HEK293 (cell line): ENCODE data around the gene THYN1.

Source experiments
- KLF10 ChIP-seq: fragments of 450-650 bp; IDR thresholded peaks from 2 replicates; pipeline ENCODE4 v1.5.1; 2018; ENCODE audit warnings: missing biosample characterization, mild to moderate bottlenecking, missing genetic modification characterization
- MYNN ChIP-seq: fragments of 450-650 bp; formaldehyde crosslinking; IDR thresholded peaks from 2 replicates; pipeline ENCODE4 v1.5.1; 2016; ENCODE audit warnings: missing biosample characterization, missing genetic modification characterization, borderline replicate concordance
- REST ChIP-seq: fragments of 450-650 bp; formaldehyde crosslinking; IDR thresholded peaks from 2 replicates; pipeline ENCODE4 v1.5.1; 2016; ENCODE audit warnings: missing biosample characterization, missing genetic modification characterization
- ZNF10 ChIP-seq: fragments of 450-650 bp; formaldehyde crosslinking; IDR thresholded peaks from 2 replicates; pipeline ENCODE4 v1.5.1; 2017; ENCODE audit warnings: missing biosample characterization, missing genetic modification characterization
- ZNF311 ChIP-seq: fragments of 450-650 bp; formaldehyde crosslinking; IDR thresholded peaks from 2 replicates; pipeline ENCODE4 v1.5.1; 2017; ENCODE audit warnings: missing biosample characterization, missing genetic modification characterization, borderline replicate concordance
- ZNF530 ChIP-seq: fragments of 450-650 bp; formaldehyde crosslinking; IDR thresholded peaks from 2 replicates; pipeline ENCODE4 v1.5.1; 2016; ENCODE audit warnings: low read depth, missing biosample characterization, missing genetic modification characterization
- ZNF558 ChIP-seq: fragments of 450-650 bp; formaldehyde crosslinking; IDR thresholded peaks from 2 replicates; pipeline ENCODE4 v1.5.1; 2016; ENCODE audit warnings: missing biosample characterization, missing genetic modification characterization
- ZNF571 ChIP-seq: fragments of 450-650 bp; formaldehyde crosslinking; IDR thresholded peaks from 2 replicates; pipeline ENCODE4 v1.5.0; 2017; ENCODE audit warnings: missing biosample characterization, missing genetic modification characterization
- ZNF792 ChIP-seq: fragments of 450-650 bp; formaldehyde crosslinking; IDR thresholded peaks from 2 replicates; pipeline ENCODE4 v1.5.1; 2016; ENCODE audit warnings: missing biosample characterization, missing genetic modification characterization
- TF ChIP-seq, protein P1 (sequence below): fragments of 450-650 bp; formaldehyde crosslinking; IDR thresholded peaks from 2 replicates; pipeline ENCODE4 v1.5.1; 2016; ENCODE audit warnings: missing biosample characterization, missing genetic modification characterization
- TF ChIP-seq, protein P2 (sequence below): fragments of 450-650 bp; formaldehyde crosslinking; IDR thresholded peaks from 2 replicates; pipeline ENCODE4 v1.5.1; 2016; ENCODE audit warnings: missing biosample characterization, missing genetic modification characterization

- no peak for TF ChIP-seq ZNF792
- TF ChIP-seq ZNF530 (tag by site-specific recombination), result no peak
- TF ChIP-seq, protein P1, sequence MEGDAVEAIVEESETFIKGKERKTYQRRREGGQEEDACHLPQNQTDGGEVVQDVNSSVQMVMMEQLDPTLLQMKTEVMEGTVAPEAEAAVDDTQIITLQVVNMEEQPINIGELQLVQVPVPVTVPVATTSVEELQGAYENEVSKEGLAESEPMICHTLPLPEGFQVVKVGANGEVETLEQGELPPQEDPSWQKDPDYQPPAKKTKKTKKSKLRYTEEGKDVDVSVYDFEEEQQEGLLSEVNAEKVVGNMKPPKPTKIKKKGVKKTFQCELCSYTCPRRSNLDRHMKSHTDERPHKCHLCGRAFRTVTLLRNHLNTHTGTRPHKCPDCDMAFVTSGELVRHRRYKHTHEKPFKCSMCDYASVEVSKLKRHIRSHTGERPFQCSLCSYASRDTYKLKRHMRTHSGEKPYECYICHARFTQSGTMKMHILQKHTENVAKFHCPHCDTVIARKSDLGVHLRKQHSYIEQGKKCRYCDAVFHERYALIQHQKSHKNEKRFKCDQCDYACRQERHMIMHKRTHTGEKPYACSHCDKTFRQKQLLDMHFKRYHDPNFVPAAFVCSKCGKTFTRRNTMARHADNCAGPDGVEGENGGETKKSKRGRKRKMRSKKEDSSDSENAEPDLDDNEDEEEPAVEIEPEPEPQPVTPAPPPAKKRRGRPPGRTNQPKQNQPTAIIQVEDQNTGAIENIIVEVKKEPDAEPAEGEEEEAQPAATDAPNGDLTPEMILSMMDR, result no peak
- no peak for TF ChIP-seq MYNN (tag by site-specific recombination)
- TF ChIP-seq, protein P2, sequence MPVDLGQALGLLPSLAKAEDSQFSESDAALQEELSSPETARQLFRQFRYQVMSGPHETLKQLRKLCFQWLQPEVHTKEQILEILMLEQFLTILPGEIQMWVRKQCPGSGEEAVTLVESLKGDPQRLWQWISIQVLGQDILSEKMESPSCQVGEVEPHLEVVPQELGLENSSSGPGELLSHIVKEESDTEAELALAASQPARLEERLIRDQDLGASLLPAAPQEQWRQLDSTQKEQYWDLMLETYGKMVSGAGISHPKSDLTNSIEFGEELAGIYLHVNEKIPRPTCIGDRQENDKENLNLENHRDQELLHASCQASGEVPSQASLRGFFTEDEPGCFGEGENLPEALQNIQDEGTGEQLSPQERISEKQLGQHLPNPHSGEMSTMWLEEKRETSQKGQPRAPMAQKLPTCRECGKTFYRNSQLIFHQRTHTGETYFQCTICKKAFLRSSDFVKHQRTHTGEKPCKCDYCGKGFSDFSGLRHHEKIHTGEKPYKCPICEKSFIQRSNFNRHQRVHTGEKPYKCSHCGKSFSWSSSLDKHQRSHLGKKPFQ, result no peak
- no peak for TF ChIP-seq KLF10 (tag by site-specific recombination)
- no peak for TF ChIP-seq ZNF558
- no peak for TF ChIP-seq ZNF311
- TF ChIP-seq REST (tag by site-specific recombination), result no peak
- TF ChIP-seq ZNF10 (tag by site-specific recombination), result no peak
- no peak for TF ChIP-seq ZNF571 (tag by site-specific recombination)
These were observed 10.8 kb downstream of the THYN1 start for GRCh38 chr11:134242376-134242775.
